OCI-LY3 (cell line): Measurements from ENCODE around the gene KCNIP4.

ENCODE experiments used
- CTCF ChIP-seq: fragments of 200-600, 300-600 bp; sonication (generic); IDR thresholded peaks from 2 replicates; pipeline ENCODE4 v1.5.1; 2014; ENCODE audit warnings: antibody characterized with exemption, low read length, low read depth
- EZH2phosphoT487 ChIP-seq: fragments of 200-600 bp; shearing (Covaris generic); IDR thresholded peaks from 2 replicates; pipeline ENCODE4 v1.6.1; 2018; ENCODE audit warnings: antibody characterized with exemption, mixed run types, low read depth

GRCh38 chr4:21529214-21529613 lies 419.4 kb downstream of the KCNIP4 start:
- TF ChIP-seq CTCF (no peak), EZH2phosphoT487 (no peak)
